Fibroblast of lung (primary cell): ENCODE measurements around the gene TMCC1. TPM values are rescaled to one million over a fixed set of nuclear protein-coding genes. Genes with fewer than 3 reads are reported as not detected.

ENCODE experiments used
- DNase-seq, 2 donors: peaks; one replicate each; pipeline versions ENCODE4 v3.0.0 to v3.0.0-alpha.2; 2010; ENCODE audit warnings: low read depth in 2 of 2
- H2AFZ ChIP-seq: 2 replicates; pipeline ENCODE4 v1.5.1; 2012; ENCODE audit warnings: low read length, control low read depth, inconsistent platforms
- H3K27ac ChIP-seq: 2 replicates; pipeline ENCODE4 v1.5.1; 2011; ENCODE audit warnings: low read length, control low read depth; ENCODE audit not compliant: insufficient read depth
- H3K27me3 ChIP-seq: 2 replicates; pipeline ENCODE4 v1.5.1; 2011; ENCODE audit warnings: mild to moderate bottlenecking, low read length; ENCODE audit not compliant: control insufficient read depth, insufficient read depth
- H3K36me3 ChIP-seq: 2 replicates; pipeline ENCODE4 v1.5.1; 2011; ENCODE audit warnings: low read length; ENCODE audit not compliant: control insufficient read depth, insufficient read depth
- H3K4me1 ChIP-seq: 2 replicates; pipeline ENCODE4 v1.5.1; 2011; ENCODE audit warnings: low read length; ENCODE audit not compliant: control insufficient read depth, insufficient read depth; ENCODE audit errors: extremely low read depth
- H3K4me2 ChIP-seq: 2 replicates; pipeline ENCODE4 v1.5.1; 2011; ENCODE audit warnings: low read length, control low read depth; ENCODE audit not compliant: insufficient read depth; ENCODE audit errors: extremely low read depth
- H3K4me3 ChIP-seq, 4 experiments: fragments of 200-600 bp in 1 of 4; sonication (generic) in 1 of 4; replicated peaks in 1 of 4; 2 replicates each; pipeline ENCODE4 v1.5.1; 2011 to 2016; ENCODE audit warnings: low read length in 4 of 4, low read depth in 3 of 4, mild to moderate bottlenecking in 3 of 4, control low read depth in 2 of 4, inconsistent platforms in 1 of 4, mixed read lengths in 1 of 4; ENCODE audit not compliant: insufficient read depth in 1 of 4; ENCODE audit errors: control extremely low read depth in 1 of 4
- H3K79me2 ChIP-seq: 2 replicates; pipeline ENCODE4 v1.5.1; 2012; ENCODE audit warnings: mild to moderate bottlenecking, low read length, inconsistent platforms; ENCODE audit not compliant: control insufficient read depth, insufficient read depth
- H3K9ac ChIP-seq: 2 replicates; pipeline ENCODE4 v1.5.1; 2011; ENCODE audit warnings: mild to moderate bottlenecking, low read length, control low read depth; ENCODE audit not compliant: insufficient read depth
- H3K9me3 ChIP-seq: 2 replicates; pipeline ENCODE4 v1.5.1; 2012; ENCODE audit warnings: low read depth, low read length; ENCODE audit not compliant: control insufficient read depth, insufficient read depth
- H4K20me1 ChIP-seq: 2 replicates; pipeline ENCODE4 v1.5.1; 2011; ENCODE audit warnings: low read length; ENCODE audit not compliant: control insufficient read depth, insufficient read depth; ENCODE audit errors: extremely low read depth
- EZH2 ChIP-seq: IDR thresholded peaks from 2 replicates; pipeline ENCODE4 v1.5.1; 2012; ENCODE audit warnings: low read length, control low read depth, mild to moderate bottlenecking; ENCODE audit errors: missing control alignments
- polyA plus RNA-seq, 2 donors: library from polyadenylated mRNA; depleted of rRNA in 1 of 2; stranded (reverse) in 1 of 2; unstranded in 1 of 2; fragments of >200 nt; gene quantifications; 2 replicates each; pipeline ENCODE4 v1.2.1, GENCODE V29; 2011 to 2012; ENCODE audit warnings: missing spikeins in 1 of 2
- total RNA-seq: library from RNA; depleted of rRNA; stranded (reverse); fragments of >200 nt; gene quantifications from 2 replicates; pipeline ENCODE4 v1.2.1, GENCODE V29; 2014
- TF ChIP-seq, protein P1 (sequence below), 2 donors: IDR thresholded peaks in 1 of 2; conservative IDR thresholded peaks in 1 of 2; 1 replicate in 1 of 2; 2 replicates in 1 of 2; pipeline ENCODE4 v1.5.1; 2011 to 2012; ENCODE audit warnings: low read length in 2 of 2, control low read depth in 1 of 2, inconsistent platforms in 1 of 2, low read depth in 1 of 2, mild to moderate bottlenecking in 1 of 2

The TMCC1 gene
- total and polyA plus RNA-seq, 2 donors (not counting 1 experiment from before 2014, with no cell fraction given) = 16.2 to 16.8 TPM

DNA sequence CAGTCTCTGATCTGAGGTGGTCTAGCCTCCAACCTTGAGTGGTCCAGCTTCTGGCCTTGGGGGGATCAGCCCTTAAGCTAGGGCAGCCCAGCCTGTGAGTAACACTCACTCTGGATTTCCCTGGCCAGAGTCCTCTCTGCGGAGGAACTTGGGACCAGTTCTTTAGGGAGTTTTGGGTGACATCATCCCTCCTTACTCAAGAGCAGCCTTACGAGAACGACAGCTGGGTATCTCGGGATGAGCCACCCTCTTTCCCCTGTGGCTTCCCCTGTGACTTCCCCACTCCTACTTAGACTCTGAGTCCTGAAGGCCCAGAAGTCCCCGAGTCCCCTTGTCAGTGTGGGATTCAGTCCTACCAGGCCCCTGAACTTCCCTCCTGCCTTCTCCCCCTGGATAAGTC is 276.8 kb downstream of the TMCC1 start:
- Histone ChIP-seq H3K9ac (no peak overlapping the region), H3K4me2 (no peak overlapping the region), H3K36me3 (no peaks in the 10 kb centered on the region), H3K4me3 (no peak overlapping the region), H3K4me1 (peaks cover 8% of the 10 kb centered on the region), H4K20me1 (no peaks in the 10 kb centered on the region), H3K27ac (no peak overlapping the region), H3K27me3 (no peaks in the 10 kb centered on the region), H2AFZ (no peak overlapping the region), H3K9me3 (no peaks in the 10 kb centered on the region), H3K79me2 (no peaks in the 10 kb centered on the region)
- DNase-seq = peak; percentile 50 to 55
- TF ChIP-seq EZH2 = no peak
- TF ChIP-seq, protein P1, sequence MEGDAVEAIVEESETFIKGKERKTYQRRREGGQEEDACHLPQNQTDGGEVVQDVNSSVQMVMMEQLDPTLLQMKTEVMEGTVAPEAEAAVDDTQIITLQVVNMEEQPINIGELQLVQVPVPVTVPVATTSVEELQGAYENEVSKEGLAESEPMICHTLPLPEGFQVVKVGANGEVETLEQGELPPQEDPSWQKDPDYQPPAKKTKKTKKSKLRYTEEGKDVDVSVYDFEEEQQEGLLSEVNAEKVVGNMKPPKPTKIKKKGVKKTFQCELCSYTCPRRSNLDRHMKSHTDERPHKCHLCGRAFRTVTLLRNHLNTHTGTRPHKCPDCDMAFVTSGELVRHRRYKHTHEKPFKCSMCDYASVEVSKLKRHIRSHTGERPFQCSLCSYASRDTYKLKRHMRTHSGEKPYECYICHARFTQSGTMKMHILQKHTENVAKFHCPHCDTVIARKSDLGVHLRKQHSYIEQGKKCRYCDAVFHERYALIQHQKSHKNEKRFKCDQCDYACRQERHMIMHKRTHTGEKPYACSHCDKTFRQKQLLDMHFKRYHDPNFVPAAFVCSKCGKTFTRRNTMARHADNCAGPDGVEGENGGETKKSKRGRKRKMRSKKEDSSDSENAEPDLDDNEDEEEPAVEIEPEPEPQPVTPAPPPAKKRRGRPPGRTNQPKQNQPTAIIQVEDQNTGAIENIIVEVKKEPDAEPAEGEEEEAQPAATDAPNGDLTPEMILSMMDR (conservative IDR thresholded peaks at IDR 0.05 in 1 of 2, IDR thresholded peaks at IDR 0.05 in 1 of 2; ENCODE audit: low read depth in 1 of 2, low read length in 2 of 2) = no peak

DNA sequence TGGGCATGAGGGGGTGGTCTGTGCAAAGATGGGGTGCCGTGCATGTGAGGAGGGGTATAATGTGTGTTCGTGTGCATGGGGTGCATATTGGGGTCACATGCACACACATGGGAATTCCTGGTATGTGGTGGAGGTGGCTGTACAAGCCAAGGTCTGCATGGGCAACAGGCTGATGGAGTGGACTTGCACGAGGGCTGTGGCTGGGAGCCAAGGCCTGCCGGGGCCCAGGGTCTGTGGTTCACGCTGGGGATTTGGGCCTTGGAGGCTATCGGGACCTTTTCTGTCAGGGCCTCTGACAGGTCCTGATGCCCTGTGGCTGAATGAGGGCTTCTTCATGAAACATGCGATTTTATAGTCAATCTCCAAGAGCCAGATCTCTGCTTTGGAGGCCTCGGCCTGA is 277.2 kb downstream of the TMCC1 start:
- no peaks in the 10 kb centered on the region for H3K9me3 ChIP-seq
- H3K36me3 ChIP-seq = no peaks in the 10 kb centered on the region
- DNase-seq = no peak
- no peak overlapping the region for H3K9ac ChIP-seq
- H3K4me1 ChIP-seq = peaks cover 8% of the 10 kb centered on the region
- no peaks in the 10 kb centered on the region for H3K27me3 ChIP-seq
- H3K27ac ChIP-seq = no peak overlapping the region
- TF ChIP-seq EZH2 = no peak
- TF ChIP-seq, protein P1 (conservative IDR thresholded peaks at IDR 0.05 in 1 of 2, IDR thresholded peaks at IDR 0.05 in 1 of 2; ENCODE audit: low read depth in 1 of 2, low read length in 2 of 2) = no peak
- H3K79me2 ChIP-seq = no peaks in the 10 kb centered on the region
- H4K20me1 ChIP-seq = no peaks in the 10 kb centered on the region
- H2AFZ ChIP-seq = no peak overlapping the region
- no peak overlapping the region for H3K4me2 ChIP-seq
- H3K4me3 ChIP-seq = no peak overlapping the region

DNA sequence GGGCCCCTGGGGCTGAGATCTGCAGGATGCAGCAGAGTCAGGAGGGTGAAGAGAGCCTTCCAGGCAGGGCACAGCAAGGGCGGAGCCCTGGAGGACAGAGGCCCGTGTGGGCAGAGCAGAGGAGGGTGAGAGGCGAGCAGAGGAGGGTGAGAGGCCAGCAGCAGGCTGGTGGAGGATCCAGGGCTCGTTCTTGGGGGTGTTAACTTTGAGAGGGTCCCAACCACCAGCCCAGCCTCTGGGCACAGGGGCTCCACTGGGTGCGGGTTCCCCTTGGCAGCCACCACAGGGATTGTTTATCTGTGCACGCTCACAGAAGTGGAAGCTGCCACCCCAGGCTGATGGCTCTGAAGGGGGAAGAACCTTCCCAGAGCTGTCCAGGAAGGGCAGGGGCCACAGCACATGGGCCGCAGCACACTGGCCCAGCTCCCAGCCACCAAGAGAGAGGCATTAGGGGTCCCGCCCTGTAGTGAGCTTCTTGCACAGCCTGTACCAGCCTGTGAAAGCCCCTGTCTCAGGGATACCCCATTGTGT is 277.7 kb downstream of the TMCC1 start:
- Histone ChIP-seq H3K27me3 (no peaks in the 10 kb centered on the region), H3K27ac (no peak overlapping the region), H3K9me3 (no peaks in the 10 kb centered on the region), H3K79me2 (no peaks in the 10 kb centered on the region), H3K4me3 (no peak overlapping the region), H3K9ac (no peak overlapping the region), H2AFZ (no peak overlapping the region), H3K36me3 (no peaks in the 10 kb centered on the region), H3K4me1 (peaks cover 8% of the 10 kb centered on the region), H4K20me1 (no peaks in the 10 kb centered on the region), H3K4me2 (no peak overlapping the region)
- TF ChIP-seq, protein P1 (conservative IDR thresholded peaks at IDR 0.05 in 1 of 2, IDR thresholded peaks at IDR 0.05 in 1 of 2; ENCODE audit: low read depth in 1 of 2, low read length in 2 of 2) = no peak
- TF ChIP-seq EZH2 = no peak
- no peak for DNase-seq
